ENCODE data around the gene CDKN1A. TPM values are rescaled to one million over a fixed set of nuclear protein-coding genes. Genes with fewer than 3 reads are reported as not detected.

Gene CDKN1A
- polyA plus RNA-seq, 1 donor from 2014 or later: 23.0 TPM

- Histone ChIP-seq H2AFZ (ENCODE audit: low read depth, low read length) (no peak overlapping the region), H3K4me2 (ENCODE audit: low read length) (no peak overlapping the region), H3F3A (ENCODE audit: insufficient read depth, low read length, poor library complexity, severe bottlenecking) (no peaks in the 10 kb centered on the region), H3K36me3 (ENCODE audit: insufficient read depth, low read length) (no peaks in the 10 kb centered on the region), H3K9ac (ENCODE audit: low read length) (no peak overlapping the region), H3K27ac (ENCODE audit: low read length) (no peak overlapping the region), H4K20me1 (ENCODE audit: insufficient read depth) (no peaks in the 10 kb centered on the region), H3K9me3 (ENCODE audit: low read length) (no peaks in the 10 kb centered on the region), H3K4me3 (ENCODE audit: low read length) (no peak overlapping the region), H3K79me2 (replicated peaks; ENCODE audit: insufficient read depth, low read length) (no peaks in the 10 kb centered on the region), H3K27me3 (ENCODE audit: insufficient read depth, low read depth, low read length) (no peaks in the 10 kb centered on the region), H3K9me2 (ENCODE audit: insufficient read depth, low read length) (no peaks in the 10 kb centered on the region)
- TF ChIP-seq SMC3 (conservative IDR thresholded peaks at IDR 0.05; ENCODE audit: poor library complexity) (no peak), CTCF (IDR thresholded peaks at IDR 0.05; ENCODE audit: poor library complexity, severe bottlenecking) (no peak), MXI1 (conservative IDR thresholded peaks at IDR 0.05; ENCODE audit: poor library complexity, severe bottlenecking) (no peak), REST (IDR thresholded peaks at IDR 0.05; ENCODE audit: borderline replicate concordance) (no peak), TAF1 (IDR thresholded peaks at IDR 0.05; ENCODE audit: low read depth) (no peak), RAD21 (conservative IDR thresholded peaks at IDR 0.05) (no peak), EZH2 (IDR thresholded peaks at IDR 0.05; ENCODE audit: borderline replicate concordance, insufficient read depth, low read length, poor library complexity, severe bottlenecking) (no peak), POLR2AphosphoS5 (IDR thresholded peaks at IDR 0.05) (no peak), EP300 (conservative IDR thresholded peaks at IDR 0.05; ENCODE audit: poor library complexity, severe bottlenecking) (no peak)
These were observed 42.0 kb downstream of the CDKN1A start for GRCh38 chr6:36720251-36721141.

- no peaks in the 10 kb centered on the region for H3K9me2 ChIP-seq (ENCODE audit: insufficient read depth, low read length)
- no peaks in the 10 kb centered on the region for H4K20me1 ChIP-seq (ENCODE audit: insufficient read depth)
- H3K9ac ChIP-seq (ENCODE audit: low read length): no peak overlapping the region
- no peaks in the 10 kb centered on the region for H3K27me3 ChIP-seq (ENCODE audit: insufficient read depth, low read depth, low read length)
- H3K36me3 ChIP-seq (ENCODE audit: insufficient read depth, low read length): no peaks in the 10 kb centered on the region
- no peak overlapping the region for H3K4me3 ChIP-seq (ENCODE audit: low read length)
- no peaks in the 10 kb centered on the region for H3K9me3 ChIP-seq (ENCODE audit: low read length)
- no peak overlapping the region for H3K4me2 ChIP-seq (ENCODE audit: low read length)
- H3K27ac ChIP-seq (ENCODE audit: low read length): no peak overlapping the region
- no peaks in the 10 kb centered on the region for H3K79me2 ChIP-seq (replicated peaks; ENCODE audit: insufficient read depth, low read length)
- H2AFZ ChIP-seq (ENCODE audit: low read depth, low read length): no peak overlapping the region
- H3F3A ChIP-seq (ENCODE audit: insufficient read depth, low read length, poor library complexity, severe bottlenecking): no peaks in the 10 kb centered on the region
- no peak for TF ChIP-seq MXI1 (conservative IDR thresholded peaks at IDR 0.05; ENCODE audit: poor library complexity, severe bottlenecking)
These were observed 43.0 kb downstream of the CDKN1A start for GRCh38 chr6:36721369-36722140.

Measured in neural cell (in vitro differentiated cells).